Keratinocyte (primary cell): ENCODE measurements around the gene OPHN1. TPM values are rescaled to one million over a fixed set of nuclear protein-coding genes. Genes with fewer than 3 reads are reported as not detected.

ENCODE experiments used
- DNase-seq: peaks from one replicate; pipeline ENCODE4 v3.0.0-alpha.2; 2011; ENCODE audit warnings: low read depth, missing footprints, low spot score
- FAIRE-seq: peaks from 2 replicates; lab custom pipeline; 2011; peaks lifted over from hg19 to GRCh38; lab: Jason Lieb, UNC
- H2AFZ ChIP-seq: 2 replicates; pipeline ENCODE4 v1.6.0; 2012; ENCODE audit warnings: low read length, control low read depth, inconsistent platforms; ENCODE audit not compliant: control insufficient read depth
- H3K27ac ChIP-seq: 2 replicates; pipeline ENCODE4 v1.5.1; 2011; ENCODE audit warnings: low read length; ENCODE audit not compliant: control insufficient read depth, insufficient read depth
- H3K27me3 ChIP-seq: 3 replicates; pipeline ENCODE4 v1.6.0; 2011; ENCODE audit warnings: low read length; ENCODE audit not compliant: control insufficient read depth, insufficient read depth; ENCODE audit errors: extremely low read depth
- H3K36me3 ChIP-seq, 2 experiments: 2 replicates in 1 of 2; 3 replicates in 1 of 2; pipeline ENCODE4 v1.5.1; 2011; ENCODE audit warnings: low read length in 2 of 2, mild to moderate bottlenecking in 1 of 2; ENCODE audit not compliant: control insufficient read depth in 2 of 2, insufficient read depth in 2 of 2; ENCODE audit errors: extremely low read depth in 1 of 2
- H3K4me1 ChIP-seq: 3 replicates; pipeline ENCODE4 v1.5.1; 2011; ENCODE audit warnings: low read length; ENCODE audit not compliant: control insufficient read depth, insufficient read depth; ENCODE audit errors: extremely low read depth
- H3K4me2 ChIP-seq: 3 replicates; pipeline ENCODE4 v1.6.0; 2011; ENCODE audit warnings: low read depth, low read length; ENCODE audit not compliant: control insufficient read depth, insufficient read depth; ENCODE audit errors: extremely low read depth
- H3K4me3 ChIP-seq, 3 experiments: fragments of 200-600 bp in 1 of 3; sonication (generic) in 1 of 3; 2 replicates in 2 of 3; 3 replicates in 1 of 3; pipeline ENCODE4 v1.5.1; 2011 to 2016; ENCODE audit warnings: low read length in 3 of 3, mild to moderate bottlenecking in 3 of 3, control low read depth in 2 of 3, inconsistent platforms in 1 of 3, low read depth in 1 of 3, mixed read lengths in 1 of 3, mixed run types in 1 of 3, moderate library complexity in 1 of 3; ENCODE audit not compliant: control insufficient read depth in 2 of 3, insufficient read depth in 2 of 3; ENCODE audit errors: extremely low read depth in 1 of 3
- H3K79me2 ChIP-seq: 2 replicates; pipeline ENCODE4 v1.6.0; 2012; ENCODE audit warnings: low read length; ENCODE audit not compliant: control insufficient read depth, insufficient read depth
- H3K9ac ChIP-seq: 3 replicates; pipeline ENCODE4 v1.6.0; 2011; ENCODE audit warnings: low read length; ENCODE audit not compliant: control insufficient read depth, insufficient read depth; ENCODE audit errors: extremely low read depth
- H3K9me1 ChIP-seq: 3 replicates; pipeline ENCODE4 v1.6.0; 2011; ENCODE audit warnings: low read length; ENCODE audit not compliant: control insufficient read depth, insufficient read depth; ENCODE audit errors: extremely low read depth
- H3K9me3 ChIP-seq: 2 replicates; pipeline ENCODE4 v1.5.1; 2012; ENCODE audit warnings: low read depth, low read length; ENCODE audit not compliant: control insufficient read depth
- H4K20me1 ChIP-seq: 3 replicates; pipeline ENCODE4 v1.6.0; 2011; ENCODE audit warnings: low read length; ENCODE audit not compliant: control insufficient read depth, insufficient read depth; ENCODE audit errors: extremely low read depth
- EZH2 ChIP-seq: IDR thresholded peaks from one replicate; pipeline ENCODE4 v1.6.1; 2012; ENCODE audit warnings: inconsistent platforms, mild to moderate bottlenecking, low read length, moderate library complexity
- dilution Hi-C: fragments of 300-500 bp; cut with MboI; formaldehyde crosslinking; loops from one replicate; pipeline ENCODE4 v1.7.0; 2020; ENCODE audit warnings: low sequenced_read_pairs; ENCODE audit not compliant: extremely low pct_ligation_motif_present
- polyA plus RNA-seq, 5 experiments: library from polyadenylated mRNA; depleted of rRNA in 3 of 5; stranded (reverse) in 3 of 5; stranded (forward) in 1 of 5; unstranded in 1 of 5; fragments of >200 nt; gene quantifications; 1 replicate in 1 of 5; 2 replicates in 3 of 5; 3 replicates in 1 of 5; pipeline versions ENCODE4 v1.2.1 to v1.2.3, GENCODE V29; 2011 to 2012; ENCODE audit warnings: missing spikeins in 2 of 5, low read depth in 1 of 5, low replicate concordance in 1 of 5
- TF ChIP-seq, protein P1 (sequence below), 3 experiments: IDR thresholded peaks in 1 of 3; conservative IDR thresholded peaks in 1 of 3; optimal IDR thresholded peaks in 1 of 3; 2 replicates in 2 of 3; 3 replicates in 1 of 3; pipeline versions ENCODE3 to v1.5.1; 2011; ENCODE audit warnings: low read length in 3 of 3, mild to moderate bottlenecking in 3 of 3, moderate library complexity in 2 of 3, control low read depth in 1 of 3, inconsistent platforms in 1 of 3; ENCODE audit not compliant: insufficient read depth in 2 of 3; ENCODE audit errors: extremely low read depth in 1 of 3

OPHN1 gene
- polyA plus RNA-seq, 1 donor (not counting 4 experiments of a cell fraction or from before 2014, with no cell fraction given): 3.1 TPM

DNA sequence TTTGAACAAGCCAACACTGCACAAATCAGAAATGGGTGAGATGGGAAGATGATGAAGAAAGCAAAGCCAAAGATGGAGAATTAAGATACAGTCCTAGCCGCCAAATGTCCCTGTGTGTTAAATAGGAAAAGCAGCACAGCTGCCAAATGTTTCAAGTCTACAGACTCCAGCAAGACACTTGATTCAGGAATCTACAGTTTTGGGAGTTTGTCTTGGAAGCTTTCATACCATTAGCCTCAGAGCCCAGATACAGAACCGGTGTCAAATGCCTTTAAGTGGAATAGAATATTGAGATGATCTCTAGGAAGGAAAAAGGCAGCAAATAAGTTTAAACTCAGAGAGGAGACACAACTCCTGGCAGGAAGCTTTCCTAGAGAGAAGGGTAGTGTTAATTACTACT lies 30.3 kb downstream of the OPHN1 start:
- Histone ChIP-seq H4K20me1 (no peaks in the 10 kb centered on the region), H3K9ac (no peak overlapping the region), H3K9me1 (no peaks in the 10 kb centered on the region), H3K27me3 (no peaks in the 10 kb centered on the region), H3K4me3 (no peak overlapping the region), H3K4me2 (no peak overlapping the region), H3K9me3 (no peaks in the 10 kb centered on the region), H3K36me3 (no peaks in the 10 kb centered on the region), H3K79me2 (peaks cover 1% of the 10 kb centered on the region), H2AFZ (no peak overlapping the region), H3K27ac (no peak overlapping the region), H3K4me1 (no peaks in the 10 kb centered on the region)
- dilution Hi-C loops: no loop called here
- no peak for FAIRE-seq
- TF ChIP-seq EZH2: no peak
- TF ChIP-seq, protein P1, sequence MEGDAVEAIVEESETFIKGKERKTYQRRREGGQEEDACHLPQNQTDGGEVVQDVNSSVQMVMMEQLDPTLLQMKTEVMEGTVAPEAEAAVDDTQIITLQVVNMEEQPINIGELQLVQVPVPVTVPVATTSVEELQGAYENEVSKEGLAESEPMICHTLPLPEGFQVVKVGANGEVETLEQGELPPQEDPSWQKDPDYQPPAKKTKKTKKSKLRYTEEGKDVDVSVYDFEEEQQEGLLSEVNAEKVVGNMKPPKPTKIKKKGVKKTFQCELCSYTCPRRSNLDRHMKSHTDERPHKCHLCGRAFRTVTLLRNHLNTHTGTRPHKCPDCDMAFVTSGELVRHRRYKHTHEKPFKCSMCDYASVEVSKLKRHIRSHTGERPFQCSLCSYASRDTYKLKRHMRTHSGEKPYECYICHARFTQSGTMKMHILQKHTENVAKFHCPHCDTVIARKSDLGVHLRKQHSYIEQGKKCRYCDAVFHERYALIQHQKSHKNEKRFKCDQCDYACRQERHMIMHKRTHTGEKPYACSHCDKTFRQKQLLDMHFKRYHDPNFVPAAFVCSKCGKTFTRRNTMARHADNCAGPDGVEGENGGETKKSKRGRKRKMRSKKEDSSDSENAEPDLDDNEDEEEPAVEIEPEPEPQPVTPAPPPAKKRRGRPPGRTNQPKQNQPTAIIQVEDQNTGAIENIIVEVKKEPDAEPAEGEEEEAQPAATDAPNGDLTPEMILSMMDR (optimal IDR thresholded peaks at IDR 0.05 in 1 of 3, IDR thresholded peaks at IDR 0.05 in 1 of 3, conservative IDR thresholded peaks at IDR 0.05 in 1 of 3; ENCODE audit: extremely low read depth in 1 of 3, insufficient read depth in 2 of 3, low read length in 3 of 3): no peak
- no peak for DNase-seq

GRCh38 chrX:68402094-68402493 lies 31.2 kb downstream of the OPHN1 start:
- Histone ChIP-seq H3K9me3 (no peaks in the 10 kb centered on the region), H2AFZ (no peak overlapping the region), H3K27me3 (no peaks in the 10 kb centered on the region), H4K20me1 (no peaks in the 10 kb centered on the region), H3K9ac (no peak overlapping the region), H3K4me1 (no peaks in the 10 kb centered on the region), H3K27ac (no peak overlapping the region), H3K79me2 (no peaks in the 10 kb centered on the region), H3K36me3 (no peaks in the 10 kb centered on the region), H3K4me3 (no peak overlapping the region), H3K4me2 (no peak overlapping the region), H3K9me1 (no peaks in the 10 kb centered on the region)
- no peak for TF ChIP-seq EZH2
- TF ChIP-seq, protein P1 (optimal IDR thresholded peaks at IDR 0.05 in 1 of 3, IDR thresholded peaks at IDR 0.05 in 1 of 3, conservative IDR thresholded peaks at IDR 0.05 in 1 of 3; ENCODE audit: extremely low read depth in 1 of 3, insufficient read depth in 2 of 3, low read length in 3 of 3): no peak
- DNase-seq (no peak), FAIRE-seq (no peak)
- dilution Hi-C loops: no loop called here
